GM21825 (cell line): ENCODE measurements around the gene MGST2.

Experiments used
- ATAC-seq: cut with Tn5 transposase; IDR thresholded peaks from one replicate; pipeline ENCODE4 v1.9.1; 2021; ENCODE audit warnings: mild to moderate bottlenecking, moderate library complexity; ENCODE audit not compliant: unreplicated experiment

MGST2 gene

GRCh38 chr4:139669335-139669734, 3.7 kb downstream of the MGST2 start:
- no peak for ATAC-seq

GRCh38 chr4:139669890-139670289, 4.3 kb downstream of the MGST2 start:
- no peak for ATAC-seq

GRCh38 chr4:139670775-139671174, 5.2 kb downstream of the MGST2 start:
- no peak for ATAC-seq

- ATAC-seq, result no peak
Observed at GRCh38 chr4:139672215-139672614, 6.6 kb downstream of the MGST2 start.

GRCh38 chr4:139672732-139673131, 7.1 kb downstream of the MGST2 start:
- no peak for ATAC-seq

- ATAC-seq, result no peak
Observed at GRCh38 chr4:139674875-139675550, 9.4 kb downstream of the MGST2 start.

- ATAC-seq, result no peak
Observed at GRCh38 chr4:139675651-139676050, 10.0 kb downstream of the MGST2 start.

- no peak for ATAC-seq
Observed at GRCh38 chr4:139676365-139676764, 10.7 kb downstream of the MGST2 start.

- no peak for ATAC-seq
Observed at GRCh38 chr4:139676913-139677585, 11.4 kb downstream of the MGST2 start.

- no peak for ATAC-seq
Observed at GRCh38 chr4:139682309-139682708, 16.7 kb downstream of the MGST2 start.

- no peak for ATAC-seq
Observed at GRCh38 chr4:139682741-139683151, 17.1 kb downstream of the MGST2 start.

- no peak for ATAC-seq
Observed at GRCh38 chr4:139684351-139684750, 18.7 kb downstream of the MGST2 start.

- ATAC-seq, result no peak
Observed at GRCh38 chr4:139685180-139685579, 19.6 kb downstream of the MGST2 start.

- ATAC-seq, result no peak
Observed at GRCh38 chr4:139686130-139686529, 20.5 kb downstream of the MGST2 start.

GRCh38 chr4:139686988-139687387, 21.4 kb downstream of the MGST2 start:
- no peak for ATAC-seq

GRCh38 chr4:139689093-139689722, 23.6 kb downstream of the MGST2 start:
- ATAC-seq, result no peak

GRCh38 chr4:139690419-139690818, 24.8 kb downstream of the MGST2 start:
- ATAC-seq, result no peak

GRCh38 chr4:139692309-139693012, 26.8 kb downstream of the MGST2 start:
- ATAC-seq, result no peak

GRCh38 chr4:139694522-139695107, 29.0 kb downstream of the MGST2 start:
- ATAC-seq, result no peak

- no peak for ATAC-seq
Observed at GRCh38 chr4:139696491-139696890, 30.9 kb downstream of the MGST2 start.
